Erythroblast (primary cell): ENCODE measurements around the gene CLEC4E.
"Not testable (repeated sequence)": the region's sequence is repeated elsewhere in the genome, so short reads cannot be mapped to it uniquely, and the experiment has no call there.

Source experiments
- GATA1 ChIP-seq: IDR thresholded peaks from 2 replicates; pipeline ENCODE4 v1.6.1; 2011; ENCODE audit warnings: low read depth, mild to moderate bottlenecking, control low read depth, low read length, moderate library complexity
- POLR2A ChIP-seq: IDR thresholded peaks from 2 replicates; pipeline ENCODE4 v1.6.1; 2011; ENCODE audit warnings: mild to moderate bottlenecking, low read length

- TF ChIP-seq POLR2A, GATA1: not testable (repeated sequence)
These were observed 43.8 kb upstream of the CLEC4E start for GRCh38 chr12:8584478-8584877.
